Immature natural killer cell (primary cell): Measurements from ENCODE around the gene ARHGAP45. TPM values are rescaled to one million over a fixed set of nuclear protein-coding genes. Genes with fewer than 3 reads are reported as not detected.
"Not testable (repeated sequence)": the region's sequence is repeated elsewhere in the genome, so short reads cannot be mapped to it uniquely, and the experiment has no call there.

Source experiments
- DNase-seq, 3 donors: peaks; one replicate each; pipeline ENCODE4 v3.0.0; 2022; ENCODE audit warnings: mixed read lengths in 1 of 3
- H3K27ac Mint-ChIP-seq, 6 donors: one replicate each; pipeline ENCODE4 v1.8.0; 2020; ENCODE audit warnings: mixed read lengths in 6 of 6, mild to moderate bottlenecking in 5 of 6, inconsistent platforms in 4 of 6, moderate library complexity in 3 of 6
- H3K27me3 Mint-ChIP-seq, 3 donors: one replicate each; pipeline ENCODE4 v1.8.0; 2020 to 2021; ENCODE audit warnings: low read depth in 3 of 3, mild to moderate bottlenecking in 3 of 3, mixed read lengths in 3 of 3, moderate library complexity in 3 of 3, inconsistent platforms in 1 of 3
- H3K36me3 Mint-ChIP-seq, 3 donors: one replicate each; pipeline ENCODE4 v1.8.0; 2020; ENCODE audit warnings: mixed read lengths in 3 of 3, inconsistent platforms in 2 of 3, mild to moderate bottlenecking in 2 of 3
- H3K4me1 Mint-ChIP-seq, 2 donors: one replicate each; pipeline ENCODE4 v1.8.0; 2020; ENCODE audit warnings: inconsistent platforms in 2 of 2, mild to moderate bottlenecking in 2 of 2, mixed read lengths in 2 of 2, moderate library complexity in 1 of 2
- H3K4me3 Mint-ChIP-seq, 5 donors: one replicate each; pipeline ENCODE4 v1.8.0; 2020; ENCODE audit warnings: mild to moderate bottlenecking in 5 of 5, mixed read lengths in 5 of 5, inconsistent platforms in 3 of 5, moderate library complexity in 3 of 5
- H3K9me3 Mint-ChIP-seq, 6 donors: one replicate each; pipeline ENCODE4 v1.8.0; 2020; ENCODE audit warnings: mild to moderate bottlenecking in 6 of 6, mixed read lengths in 6 of 6, inconsistent platforms in 4 of 6, moderate library complexity in 3 of 6
- polyA plus RNA-seq, 3 donors: library from polyadenylated mRNA; unstranded; fragments of 300-500 nt; fragmentation: Illumina TruSeq; gene quantifications; one replicate each; pipeline ENCODE4 v1.2.3, GENCODE V29; 2021

Gene ARHGAP45
- polyA plus RNA-seq, 3 donors from 2014 or later: 164 to 417 (median 169) TPM

DNA sequence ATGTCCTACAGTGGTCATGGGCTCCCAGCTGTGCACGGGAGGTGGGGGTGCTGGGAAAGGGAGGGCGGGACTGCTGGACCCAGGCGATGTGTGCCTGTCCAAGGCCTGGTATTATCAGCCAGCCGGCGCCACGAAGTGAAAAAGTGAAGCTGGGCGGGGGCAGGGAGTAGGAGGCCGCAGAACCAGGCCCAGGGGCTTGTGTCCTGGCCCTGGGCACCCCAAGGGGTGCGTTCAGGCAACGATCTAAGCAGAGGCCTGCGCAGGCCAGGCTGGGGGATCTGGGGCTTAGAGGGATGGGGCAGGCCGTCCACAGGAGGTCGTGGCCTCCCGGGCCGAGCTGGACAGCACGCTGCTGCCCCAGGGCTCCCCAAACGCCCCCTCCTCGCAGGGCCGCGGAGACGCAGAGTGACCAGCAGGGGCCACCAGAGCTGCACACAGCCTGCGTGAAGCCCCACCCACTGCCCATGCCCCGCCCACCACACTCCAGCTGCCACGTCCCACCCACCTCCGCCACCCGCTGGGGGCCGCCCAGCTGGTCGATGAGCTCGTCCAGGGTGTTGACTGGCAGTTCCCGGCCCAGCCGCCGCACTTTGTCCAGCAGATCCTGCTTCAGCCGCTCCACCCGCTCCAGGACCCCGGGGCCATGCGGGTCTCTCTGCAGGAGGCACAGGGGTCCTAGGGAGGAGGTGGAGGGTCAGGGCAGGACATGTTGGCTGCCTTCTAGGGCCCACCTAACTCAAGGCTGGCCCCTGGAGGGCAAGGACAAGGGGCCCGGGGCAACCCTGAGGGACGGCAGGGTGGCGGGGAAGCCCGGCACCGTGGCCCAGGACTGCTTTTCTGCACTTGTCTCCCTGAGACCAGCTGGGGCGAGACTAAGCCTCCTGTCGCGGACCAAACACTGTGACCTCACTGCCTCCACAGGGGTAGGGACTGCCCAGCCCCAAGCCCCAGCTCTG, 46.3 kb downstream of the ARHGAP45 start:
- Mint-ChIP-seq H3K36me3 (peaks cover 0 to under 1% (median 0%) of the 10 kb centered on the region in 3 donors), H3K4me1 (no peaks in the 10 kb centered on the region), H3K9me3 (no peaks in the 10 kb centered on the region), H3K27me3 (peaks cover 0 to 9% (median 3%) of the 10 kb centered on the region in 3 donors), H3K4me3 (no peak overlapping the region), H3K27ac (peak overlapping the region in 3 of 6 donors; percentile 10 to 34 (median 12))
- peak; percentile 87 to 90 (median 88) for DNase-seq

DNA sequence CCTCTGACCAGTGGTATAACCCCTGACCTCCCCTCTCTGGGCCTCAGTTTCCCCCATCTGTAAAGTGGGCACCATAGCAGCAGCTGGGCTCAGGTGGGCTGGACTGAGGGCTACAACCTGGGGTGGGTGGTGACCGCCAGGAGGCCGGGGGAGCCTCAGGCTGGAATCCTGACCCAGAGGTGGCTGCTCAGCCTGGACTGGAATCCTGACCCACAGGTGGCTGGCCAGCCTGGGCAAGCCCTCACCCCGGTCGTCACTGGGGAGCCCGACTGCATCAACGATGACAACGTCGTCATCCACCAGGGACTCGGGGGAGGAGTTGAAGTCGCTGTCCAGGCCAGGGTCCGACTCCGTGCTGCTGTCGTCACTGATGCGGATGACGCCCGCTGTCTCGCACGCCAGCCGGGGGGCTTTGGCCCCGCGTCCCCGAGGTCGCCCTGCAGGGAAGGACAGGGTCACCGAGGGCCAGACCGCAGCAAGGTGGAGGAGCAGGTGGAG, 47.1 kb downstream of the ARHGAP45 start:
- Mint-ChIP-seq H3K9me3 (no peaks in the 10 kb centered on the region), H3K27ac (peak overlapping the region in 1 of 6 donors; percentile 11), H3K36me3 (peaks cover 0 to 5% (median 0%) of the 10 kb centered on the region in 3 donors), H3K4me3 (no peak overlapping the region), H3K4me1 (no peaks in the 10 kb centered on the region), H3K27me3 (peaks cover 0 to 8% (median 3%) of the 10 kb centered on the region in 3 donors)
- no peak for DNase-seq

DNA sequence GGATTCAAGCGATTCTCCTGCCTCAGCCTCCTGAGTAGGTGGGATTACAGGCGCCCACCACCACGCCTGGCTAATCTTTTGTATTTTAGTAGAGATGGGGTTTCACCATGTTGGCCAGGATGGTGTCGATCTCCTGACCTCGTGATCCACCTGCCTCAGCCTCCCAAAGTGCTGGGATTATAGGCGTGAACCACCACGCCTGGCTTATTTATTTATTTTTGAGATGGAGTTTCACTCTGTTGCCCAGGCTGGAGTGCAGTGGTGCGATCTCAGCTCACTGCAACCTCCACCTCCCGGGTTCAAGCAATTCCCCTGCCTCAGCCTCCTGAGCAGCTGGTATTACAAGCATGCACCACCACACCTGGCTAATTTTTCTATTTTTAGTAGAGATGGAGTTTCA, 47.8 kb downstream of the ARHGAP45 start:
- H3K36me3 Mint-ChIP-seq, H3K9me3 Mint-ChIP-seq, H3K27ac Mint-ChIP-seq, DNase-seq, H3K4me3 Mint-ChIP-seq, H3K4me1 Mint-ChIP-seq, H3K27me3 Mint-ChIP-seq: not testable (repeated sequence)

DNA sequence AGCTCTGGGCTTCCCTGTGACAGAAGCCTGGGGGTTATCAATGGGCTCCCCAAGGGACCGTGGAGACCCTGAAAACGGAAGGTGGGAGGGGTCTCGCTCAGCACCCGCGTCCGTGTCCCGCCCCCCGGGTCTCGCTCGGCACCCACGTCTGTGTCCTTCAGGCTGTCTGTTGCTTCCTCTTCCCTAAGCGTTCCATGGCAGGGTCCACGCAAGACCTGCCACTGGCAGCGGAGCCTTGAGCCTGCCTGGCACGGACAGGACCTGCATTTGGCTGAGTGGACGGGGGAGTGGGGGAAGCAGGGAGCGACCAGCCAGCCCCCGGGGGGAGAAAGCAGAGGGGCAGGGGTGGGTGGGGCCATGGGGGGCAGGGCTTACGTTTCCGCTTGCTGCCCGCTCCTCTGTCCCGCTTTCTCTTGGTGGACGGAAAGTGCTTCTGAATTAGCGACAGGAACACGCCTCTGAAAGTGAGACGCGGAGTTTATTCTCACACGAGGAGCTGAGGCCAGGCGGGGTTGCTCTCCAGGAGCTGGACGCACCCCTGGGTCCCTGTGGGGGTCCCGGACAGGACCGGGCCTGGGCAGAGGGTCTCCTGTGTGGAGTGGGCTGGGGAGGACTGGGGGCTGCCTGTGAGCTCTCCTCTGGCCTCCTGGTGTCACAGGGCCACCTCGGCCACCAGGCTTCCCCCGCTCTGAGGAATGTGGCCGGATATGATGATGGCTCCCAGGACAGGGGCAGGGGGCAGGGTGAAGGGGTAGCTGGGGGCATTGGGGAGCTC, 48.9 kb downstream of the ARHGAP45 start:
- no peaks in the 10 kb centered on the region for H3K4me1 Mint-ChIP-seq
- H3K27ac Mint-ChIP-seq: no peak overlapping the region
- peaks cover 0 to 5% (median 0%) of the 10 kb centered on the region in 3 donors for H3K36me3 Mint-ChIP-seq
- no peaks in the 10 kb centered on the region for H3K9me3 Mint-ChIP-seq
- peaks cover 0 to 5% (median 3%) of the 10 kb centered on the region in 3 donors for H3K27me3 Mint-ChIP-seq
- no peak overlapping the region for H3K4me3 Mint-ChIP-seq
- DNase-seq: no peak

DNA sequence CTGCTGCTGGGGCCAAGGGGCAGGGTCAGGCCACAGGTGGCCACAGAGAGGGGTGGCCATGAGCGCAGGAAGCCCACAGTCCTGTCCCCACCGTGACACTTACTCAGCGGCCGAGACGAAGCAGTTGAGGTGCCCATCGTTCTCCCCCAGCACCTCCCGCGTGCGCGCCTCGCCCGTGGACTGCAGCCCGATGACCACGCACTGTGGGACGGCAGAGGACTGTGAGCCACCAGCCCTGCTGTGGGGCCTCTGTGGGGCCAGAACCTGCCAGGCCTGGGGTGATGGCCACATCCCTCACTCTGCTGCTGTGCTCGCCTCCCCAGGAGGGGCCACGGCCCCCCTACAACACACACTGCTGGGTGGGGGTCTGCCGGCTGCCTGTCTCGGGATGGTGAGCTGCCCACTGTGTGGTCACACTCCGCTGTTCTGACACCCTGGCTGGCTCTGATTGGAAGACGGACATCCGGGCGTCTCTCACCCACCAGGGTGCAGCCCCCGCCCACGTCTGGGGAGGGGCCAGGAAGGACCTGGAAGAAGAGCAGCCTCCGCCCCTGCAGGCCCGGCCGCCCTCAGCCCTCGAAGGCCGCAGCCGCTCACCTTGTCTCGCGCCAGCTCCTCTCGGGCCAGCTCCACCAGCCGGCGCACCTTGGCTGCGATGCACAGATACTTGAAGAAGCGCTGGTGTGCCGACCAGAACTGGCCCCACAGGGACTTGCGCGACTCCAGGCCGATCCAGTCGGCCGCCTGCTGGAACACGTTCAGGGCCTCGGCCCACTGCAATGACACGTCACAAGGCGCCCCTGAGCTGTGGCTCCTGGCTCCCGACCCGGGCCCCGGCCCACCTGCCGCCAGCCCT, 50.0 kb downstream of the ARHGAP45 start:
- no peak overlapping the region for H3K4me3 Mint-ChIP-seq
- H3K9me3 Mint-ChIP-seq: no peaks in the 10 kb centered on the region
- H3K36me3 Mint-ChIP-seq: peaks cover 0 to 10% (median 0%) of the 10 kb centered on the region in 3 donors
- H3K27ac Mint-ChIP-seq: no peak overlapping the region
- no peak for DNase-seq
- no peaks in the 10 kb centered on the region for H3K4me1 Mint-ChIP-seq
- peaks cover 0 to 5% (median 3%) of the 10 kb centered on the region in 3 donors for H3K27me3 Mint-ChIP-seq

DNA sequence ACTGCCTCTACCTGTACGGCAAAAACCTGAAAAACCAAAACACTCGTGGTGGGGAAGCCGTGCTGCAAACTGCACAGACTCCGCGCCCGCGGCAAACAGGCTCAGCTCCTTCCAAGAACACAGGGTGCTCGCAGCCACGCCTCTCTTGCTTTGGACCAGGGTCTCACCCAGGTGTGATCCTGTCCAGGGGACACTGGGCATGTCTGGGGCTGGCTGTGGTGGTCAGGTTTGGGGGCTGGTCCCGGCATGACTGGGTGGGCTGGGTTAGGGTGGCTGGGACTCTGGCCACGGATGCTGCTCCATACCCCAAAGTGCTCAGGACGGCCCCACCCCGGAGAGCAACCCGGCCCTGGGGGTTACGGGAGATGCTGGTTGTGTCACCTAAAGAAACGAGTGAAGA, 50.7 kb downstream of the ARHGAP45 start:
- no peak for DNase-seq
- H3K27me3 Mint-ChIP-seq: peaks cover 0 to 5% (median 3%) of the 10 kb centered on the region in 3 donors
- H3K9me3 Mint-ChIP-seq: no peaks in the 10 kb centered on the region
- H3K4me3 Mint-ChIP-seq: no peak overlapping the region
- H3K27ac Mint-ChIP-seq: no peak overlapping the region
- peaks cover 0 to 10% (median 0%) of the 10 kb centered on the region in 3 donors for H3K36me3 Mint-ChIP-seq
- H3K4me1 Mint-ChIP-seq: no peaks in the 10 kb centered on the region

DNA sequence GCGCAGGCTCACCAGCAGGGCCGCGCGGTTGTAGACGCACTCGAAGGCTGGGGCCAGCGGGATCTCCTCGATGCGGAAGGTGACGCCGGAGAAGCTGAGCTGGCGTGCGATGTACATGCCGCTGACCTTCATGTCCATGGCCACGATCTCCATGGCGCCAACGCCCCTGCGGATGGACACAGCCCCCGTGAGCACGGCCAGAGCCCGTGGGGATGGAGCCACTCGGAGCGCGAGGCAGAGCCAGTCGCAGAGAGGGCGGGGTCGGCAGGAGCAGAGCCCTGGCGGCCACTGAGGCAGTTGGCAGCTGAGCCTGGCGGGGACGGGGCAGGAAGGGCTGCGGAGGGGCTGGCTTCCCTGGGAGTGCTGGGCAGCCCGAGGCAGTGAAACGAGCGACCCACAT, 52.0 kb downstream of the ARHGAP45 start:
- Mint-ChIP-seq H3K4me3 (no peak overlapping the region), H3K27ac (no peak overlapping the region), H3K27me3 (peaks cover 0 to 4% (median 3%) of the 10 kb centered on the region in 3 donors), H3K9me3 (no peaks in the 10 kb centered on the region), H3K4me1 (no peaks in the 10 kb centered on the region), H3K36me3 (peaks cover 0 to 10% (median 0%) of the 10 kb centered on the region in 3 donors)
- no peak for DNase-seq

DNA sequence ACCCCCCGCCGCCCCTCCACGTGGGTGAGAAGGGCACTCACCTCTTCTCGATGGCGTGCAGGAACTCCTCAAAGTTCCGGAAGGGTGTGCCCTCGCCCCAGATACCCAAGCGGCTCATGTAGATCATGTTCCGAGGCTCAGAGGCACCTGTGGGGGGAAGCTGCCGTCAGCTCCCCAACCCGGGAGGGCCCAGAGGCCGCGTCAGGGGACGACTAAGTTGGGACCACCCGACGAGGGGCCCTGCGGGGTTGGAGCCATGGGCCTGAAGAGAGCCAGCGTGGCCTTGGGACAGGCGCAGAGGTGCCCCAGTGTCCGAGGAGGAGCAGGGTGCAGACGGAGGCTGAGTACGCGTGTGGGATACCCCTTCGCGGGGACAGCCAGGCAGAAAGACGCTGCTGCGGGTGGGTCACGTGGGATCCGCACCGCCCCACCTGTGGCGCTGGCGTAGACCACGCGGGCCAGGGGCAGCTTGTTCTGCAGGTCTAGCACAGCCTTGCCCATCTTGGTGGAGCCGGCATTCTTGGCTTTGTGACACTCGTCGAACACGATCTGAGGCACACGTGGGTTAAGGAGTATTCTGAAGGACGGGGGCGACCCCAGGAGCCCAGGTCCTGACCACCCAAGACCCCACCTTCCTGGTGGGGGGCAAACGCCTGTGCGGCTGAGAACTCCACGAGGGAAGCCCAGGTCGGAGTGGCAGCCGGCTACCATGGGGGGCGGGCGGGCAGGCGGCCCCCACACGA, 52.7 kb downstream of the ARHGAP45 start:
- H3K27ac Mint-ChIP-seq: no peak overlapping the region
- no peak for DNase-seq
- no peak overlapping the region for H3K4me3 Mint-ChIP-seq
- H3K27me3 Mint-ChIP-seq: peaks cover 0 to 5% (median 4%) of the 10 kb centered on the region in 3 donors
- no peaks in the 10 kb centered on the region for H3K4me1 Mint-ChIP-seq
- H3K36me3 Mint-ChIP-seq: peaks cover 0 to 10% (median 0%) of the 10 kb centered on the region in 3 donors
- no peaks in the 10 kb centered on the region for H3K9me3 Mint-ChIP-seq

DNA sequence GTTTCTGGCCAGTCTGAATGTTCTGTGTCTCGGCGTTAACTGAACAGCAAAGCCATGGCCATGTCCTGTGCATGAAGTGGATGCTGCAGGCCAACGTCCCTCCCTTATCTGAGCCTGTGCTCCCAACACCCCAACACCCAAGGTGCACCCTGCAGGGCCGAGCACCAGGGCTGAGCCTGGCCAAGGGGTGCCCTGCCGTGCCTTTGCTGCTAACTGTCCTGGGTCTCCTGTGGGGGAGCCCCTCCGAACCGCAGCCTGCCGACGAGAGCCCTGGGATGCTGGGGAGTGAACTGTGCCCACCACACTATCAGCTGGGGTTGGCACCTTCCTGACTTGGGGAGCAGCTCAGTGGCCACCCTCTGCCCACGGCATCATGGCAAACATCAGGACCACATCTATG, 54.4 kb downstream of the ARHGAP45 start:
- no peaks in the 10 kb centered on the region for H3K4me1 Mint-ChIP-seq
- peak overlapping the region in 1 of 6 donors; percentile 28 for H3K27ac Mint-ChIP-seq
- H3K36me3 Mint-ChIP-seq: peaks cover 0 to 10% (median 4%) of the 10 kb centered on the region in 3 donors
- no peak for DNase-seq
- H3K9me3 Mint-ChIP-seq: no peaks in the 10 kb centered on the region
- H3K4me3 Mint-ChIP-seq: no peak overlapping the region
- peaks cover 0 to 5% (median 4%) of the 10 kb centered on the region in 3 donors for H3K27me3 Mint-ChIP-seq

DNA sequence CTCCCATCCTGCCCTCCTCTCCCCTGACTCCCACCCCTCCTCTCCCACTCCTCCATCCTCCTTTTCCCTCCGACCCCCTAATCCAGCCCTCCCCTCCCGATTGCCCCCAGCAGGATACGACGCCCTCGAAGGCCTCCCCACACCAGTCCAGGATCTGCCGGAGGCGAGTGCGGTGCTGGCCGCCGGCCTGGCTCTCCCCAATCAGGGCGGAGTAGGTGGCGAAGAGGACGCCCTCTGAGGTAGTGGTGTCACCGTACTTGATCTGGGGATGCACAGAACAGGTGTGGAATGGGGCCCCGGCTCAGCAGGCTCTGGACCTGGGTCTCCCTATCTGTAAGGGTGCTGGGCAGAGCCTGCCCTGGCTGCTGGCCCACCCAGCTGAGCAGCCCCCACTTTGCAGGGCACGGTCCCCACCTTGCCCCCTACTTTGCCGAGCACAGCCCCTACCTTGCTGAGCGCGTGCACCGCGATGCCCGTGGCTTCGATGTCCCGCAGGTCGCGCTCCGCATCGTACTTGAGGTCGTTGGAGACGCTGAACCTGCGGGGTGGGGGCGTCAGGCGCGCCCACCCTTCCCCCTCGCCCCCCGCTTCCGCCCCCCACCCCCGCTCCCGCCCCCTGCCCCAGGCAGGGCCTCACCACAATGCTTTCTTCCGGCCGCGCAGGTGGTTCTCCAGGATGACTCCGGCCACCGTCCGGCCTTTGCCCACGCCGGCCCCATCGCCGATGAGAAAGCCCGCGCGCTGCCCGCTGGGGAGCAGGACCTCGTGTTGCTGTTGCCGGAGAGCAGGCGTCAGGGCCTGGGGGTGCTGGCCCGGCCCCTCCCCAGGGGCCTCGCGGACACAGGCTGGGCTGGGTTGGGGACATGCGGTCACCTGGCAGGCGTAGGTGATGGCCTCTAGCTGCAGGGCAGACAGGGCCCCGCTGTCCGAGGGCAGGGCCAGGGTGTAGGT, 55.3 kb downstream of the ARHGAP45 start:
- no peaks in the 10 kb centered on the region for H3K4me1 Mint-ChIP-seq
- peaks cover 0 to 10% (median 4%) of the 10 kb centered on the region in 3 donors for H3K36me3 Mint-ChIP-seq
- no peaks in the 10 kb centered on the region for H3K9me3 Mint-ChIP-seq
- peaks cover 0 to 5% (median 4%) of the 10 kb centered on the region in 3 donors for H3K27me3 Mint-ChIP-seq
- no peak overlapping the region for H3K4me3 Mint-ChIP-seq
- no peak for DNase-seq
- no peak overlapping the region for H3K27ac Mint-ChIP-seq

DNA sequence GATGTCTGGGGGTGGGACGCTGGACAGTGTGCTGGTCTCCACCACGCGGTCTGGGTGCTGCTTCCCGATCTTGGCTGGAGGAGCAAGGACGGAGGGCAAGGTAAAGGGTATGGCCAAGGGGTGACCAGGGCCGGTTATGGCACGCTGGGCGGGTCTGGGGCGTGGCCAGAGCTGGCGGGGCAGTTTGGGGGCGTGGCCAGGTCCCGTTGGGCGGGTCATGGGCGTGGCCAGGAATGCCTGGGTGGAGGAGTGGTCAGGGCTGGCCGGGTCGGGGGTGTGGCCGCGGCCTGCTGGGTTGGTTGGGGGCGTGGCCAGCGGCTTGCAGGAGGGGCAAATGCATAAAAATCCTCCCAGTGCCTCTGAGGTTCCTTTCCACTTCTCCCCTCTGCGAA, 56.0 kb downstream of the ARHGAP45 start:
- H3K36me3 Mint-ChIP-seq: peaks cover 0 to 10% (median 4%) of the 10 kb centered on the region in 3 donors
- no peaks in the 10 kb centered on the region for H3K9me3 Mint-ChIP-seq
- H3K27ac Mint-ChIP-seq: no peak overlapping the region
- H3K4me1 Mint-ChIP-seq: no peaks in the 10 kb centered on the region
- no peak overlapping the region for H3K4me3 Mint-ChIP-seq
- no peak for DNase-seq
- H3K27me3 Mint-ChIP-seq: peaks cover 0 to 5% (median 3%) of the 10 kb centered on the region in 3 donors

DNA sequence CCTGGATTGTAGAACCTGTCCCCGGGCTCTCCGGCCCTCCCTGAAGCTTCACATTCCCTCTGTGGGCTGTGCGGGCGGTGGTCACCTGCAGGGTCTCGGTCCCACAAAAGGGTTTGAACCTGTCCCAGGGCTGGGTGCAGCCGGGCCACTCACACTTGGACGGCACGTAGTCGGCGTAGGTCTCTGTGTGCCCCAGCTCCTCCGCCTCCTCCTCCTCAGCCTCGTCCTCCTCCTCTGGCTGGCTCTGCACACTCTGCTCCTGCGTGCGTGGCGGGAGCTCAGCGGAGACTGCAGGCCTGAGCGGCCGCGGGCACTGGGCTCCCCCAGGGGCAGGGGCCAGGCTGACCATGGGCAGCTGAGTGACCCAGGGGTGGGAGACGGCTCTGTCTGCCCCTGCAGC, 56.4 kb downstream of the ARHGAP45 start:
- Mint-ChIP-seq H3K36me3 (peaks cover 0 to 8% (median 4%) of the 10 kb centered on the region in 3 donors), H3K4me3 (no peak overlapping the region), H3K9me3 (no peaks in the 10 kb centered on the region), H3K27ac (no peak overlapping the region), H3K4me1 (no peaks in the 10 kb centered on the region), H3K27me3 (peaks cover 0 to 5% (median 0%) of the 10 kb centered on the region in 3 donors)
- no peak for DNase-seq
